GM10248 (cell line): ENCODE results near the gene HEYL.

Source experiments
- CTCF ChIA-PET: fragments of 300-600 bp; sonication (Branson Sonifier 250); formaldehyde crosslinking; extraction: SDS; loops from one replicate; lab custom pipeline; 2021; ENCODE audit warnings: antibody characterized with exemption; lab: Yijun Ruan, JAX
- POLR2A ChIA-PET: fragments of 350-650 bp; sonication (Branson Sonifier 250); formaldehyde crosslinking; extraction: SDS; loops from one replicate; lab custom pipeline; 2020; ENCODE audit warnings: antibody characterized with exemption; lab: Yijun Ruan, JAX
- DNase-seq: peaks from one replicate; pipeline ENCODE4 v3.0.0; 2012; ENCODE audit errors: extremely low spot score
- CTCF ChIP-seq: IDR thresholded peaks from 2 replicates; pipeline ENCODE4 v1.5.1; 2012; ENCODE audit warnings: mild to moderate bottlenecking, low read depth; ENCODE audit errors: extremely low read depth, missing control alignments, control extremely low read depth

Gene HEYL

GRCh38 chr1:39596163-39596562 is 43.3 kb downstream of the HEYL start:
- no peak for TF ChIP-seq CTCF
- POLR2A ChIA-PET, result no interaction called here
- DNase-seq, result no peak
- CTCF ChIA-PET, result interaction anchor here (1.0 to 2.3 kb wide), 4 partner anchors 10 to 62 kb away, joined by 3 to 11 read pairs (median 5); no protein-coding TSS in a partner anchor

- DNase-seq, result no peak
- ChIA-PET CTCF (interaction anchor here (1.4 to 2.1 kb wide), 4 partner anchors 10 to 65 kb away, joined by 4 to 7 read pairs (median 6); partner anchors contain the start of gene PABPC4), POLR2A (no interaction called here)
- TF ChIP-seq CTCF, result no peak
Observed at GRCh38 chr1:39593386-39593785, 46.1 kb downstream of the HEYL start.

GRCh38 chr1:39592069-39592468 is 47.4 kb downstream of the HEYL start:
- CTCF ChIA-PET, result interaction anchor here (0.8 to 2.1 kb wide), 5 partner anchors 16 to 66 kb away, joined by 3 to 7 read pairs (median 3); partner anchors contain the start of gene PABPC4
- no peak for DNase-seq
- POLR2A ChIA-PET, result no interaction called here
- TF ChIP-seq CTCF, result no peak

GRCh38 chr1:39590546-39590945 is 48.9 kb downstream of the HEYL start:
- DNase-seq, result no peak
- CTCF ChIA-PET, result interaction anchor here (0.8 to 1.8 kb wide), 3 partner anchors 11 to 67 kb away, joined by 4 to 7 read pairs (median 4); no protein-coding TSS in a partner anchor
- POLR2A ChIA-PET, result no interaction called here
- no peak for TF ChIP-seq CTCF

- POLR2A ChIA-PET, result interaction anchor here (0.7 kb wide), 1 partner anchor 54 kb away, joined by 3 read pairs; the partner anchor contains the start of gene HEYL
- TF ChIP-seq CTCF, result no peak
- CTCF ChIA-PET, result interaction anchor here (0.7 to 2.0 kb wide), 3 partner anchors 10 to 488 kb away, joined by 4 read pairs; no protein-coding TSS in a partner anchor
- no peak for DNase-seq
Observed at GRCh38 chr1:39585933-39586332, 53.5 kb downstream of the HEYL start.

GRCh38 chr1:39576016-39576657 is 63.3 kb downstream of the HEYL start:
- DNase-seq, result peak; percentile 49
- CTCF ChIA-PET, result interaction anchor here (0.7 to 3.8 kb wide), 9 partner anchors 11 to 392 kb away, joined by 3 to 12 read pairs (median 4); no protein-coding TSS in a partner anchor
- POLR2A ChIA-PET, result interaction anchor here (0.6 to 1.0 kb wide), 3 partner anchors 10 to 246 kb away, joined by 3 to 4 read pairs (median 3); no protein-coding TSS in a partner anchor
- no peak for TF ChIP-seq CTCF
